ENCODE measurements around the gene CTR9.

The CTR9 gene

DNA sequence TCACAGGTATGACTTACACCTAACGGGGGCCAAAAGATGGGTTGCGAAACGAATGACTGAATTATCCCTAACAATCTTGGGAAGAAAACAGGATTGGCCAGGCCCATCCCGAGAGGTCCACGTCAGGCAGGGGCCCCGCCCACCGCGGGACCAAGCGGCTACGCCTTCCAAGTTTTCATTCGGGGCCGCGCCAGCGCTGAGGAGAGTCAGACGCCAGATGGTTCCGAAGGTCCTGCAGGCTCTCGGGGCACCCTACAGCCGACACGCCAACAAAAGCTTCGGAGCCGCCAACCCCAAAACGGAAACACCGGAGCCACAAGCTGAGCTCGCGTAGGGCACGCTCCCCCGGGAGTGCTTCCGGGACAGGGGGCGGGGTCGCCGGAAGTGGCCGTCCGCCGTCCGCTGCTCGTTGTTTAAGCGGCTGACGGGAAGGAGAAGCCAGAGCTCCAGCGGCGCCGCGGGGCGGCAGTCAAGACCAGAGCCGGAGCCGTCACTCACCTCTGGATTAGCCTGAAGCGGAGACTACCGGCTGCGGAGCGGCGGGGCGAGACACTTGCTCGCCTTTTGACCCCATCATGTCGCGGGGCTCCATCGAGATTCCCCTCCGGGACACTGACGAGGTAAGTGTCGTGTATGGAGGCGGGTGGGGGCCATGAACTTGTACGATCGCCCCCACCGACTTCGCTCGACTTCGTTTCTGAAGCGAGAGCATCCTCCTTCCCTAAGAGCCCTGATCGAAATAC, at the start of gene CTR9:
CTR9 (plus strand) TSS at position 409 of the 743 bp plus-strand sequence; CDS start at position 576, 167 bp downstream.
- Mint-ChIP-seq H3K4me3 (peak within 1 kb of the TSS; percentile 93), H3K36me3 (peaks cover 5% of the 10 kb centered on the region), H3K27ac (peak within 1 kb of the TSS; percentile 94), H3K9me3 (no peaks in the 10 kb centered on the region), H3K27me3 (no peaks in the 10 kb centered on the region), H3K4me1 (peaks cover 10% of the 10 kb centered on the region)
- DNase-seq (ENCODE audit: low spot score in 2 of 2) = peak; percentile 79 to 86
- peak; percentile 92 for ATAC-seq (ENCODE audit: low read depth)

DNA sequence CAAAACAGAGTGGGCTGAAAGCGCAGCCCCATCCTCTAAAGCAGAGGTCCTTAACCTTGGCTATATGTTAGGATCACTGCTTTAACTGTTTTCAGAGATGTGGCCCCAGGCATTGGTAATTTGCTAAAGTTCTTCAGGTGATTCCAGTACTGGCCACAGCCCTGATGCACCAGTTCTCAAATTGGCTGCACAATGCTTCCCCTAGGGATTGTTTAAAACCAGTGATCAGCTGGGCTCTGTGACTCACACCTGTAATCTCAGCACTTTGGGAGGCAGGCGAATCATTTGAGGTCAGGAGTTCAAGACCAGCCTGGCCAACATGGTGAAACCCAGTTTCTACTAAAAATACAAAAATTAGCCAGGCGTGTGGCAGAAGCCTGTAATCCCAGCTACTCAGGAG, 49.1 kb upstream of the CTR9 start:
- DNase-seq (ENCODE audit: low spot score in 2 of 2) (no peak), ATAC-seq (ENCODE audit: low read depth) (no peak)
- Mint-ChIP-seq H3K36me3 (peaks cover 5% of the 10 kb centered on the region), H3K4me3 (no peak overlapping the region), H3K4me1 (no peaks in the 10 kb centered on the region), H3K27ac (no peak overlapping the region), H3K9me3 (no peaks in the 10 kb centered on the region), H3K27me3 (peaks cover 1% of the 10 kb centered on the region)

DNA sequence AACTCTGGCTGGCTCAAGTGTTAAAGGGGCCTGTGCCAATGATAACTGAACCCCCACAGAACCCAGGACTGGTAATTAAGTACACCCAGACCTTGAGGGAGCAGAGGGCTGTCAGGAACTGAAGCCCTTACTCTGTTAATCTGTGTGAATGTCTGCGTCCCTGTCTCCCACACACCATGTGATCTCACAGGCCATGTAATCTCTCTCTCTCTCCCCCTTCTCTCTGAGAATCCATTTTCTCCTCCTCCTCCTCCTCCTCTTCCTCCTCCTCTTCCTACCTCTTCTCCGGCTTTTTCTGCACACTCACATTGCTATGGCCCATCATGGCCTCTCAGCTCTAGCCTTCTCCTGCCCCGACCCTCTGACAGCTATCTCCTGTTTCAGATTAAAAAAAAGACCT, 42.9 kb upstream of the CTR9 start:
- no peak for DNase-seq (ENCODE audit: low spot score in 2 of 2)
- Mint-ChIP-seq H3K9me3 (no peaks in the 10 kb centered on the region), H3K4me3 (no peak overlapping the region), H3K4me1 (no peaks in the 10 kb centered on the region), H3K36me3 (no peaks in the 10 kb centered on the region), H3K27me3 (peaks cover under 1% of the 10 kb centered on the region), H3K27ac (no peak overlapping the region)
- ATAC-seq (ENCODE audit: low read depth) = no peak

DNA sequence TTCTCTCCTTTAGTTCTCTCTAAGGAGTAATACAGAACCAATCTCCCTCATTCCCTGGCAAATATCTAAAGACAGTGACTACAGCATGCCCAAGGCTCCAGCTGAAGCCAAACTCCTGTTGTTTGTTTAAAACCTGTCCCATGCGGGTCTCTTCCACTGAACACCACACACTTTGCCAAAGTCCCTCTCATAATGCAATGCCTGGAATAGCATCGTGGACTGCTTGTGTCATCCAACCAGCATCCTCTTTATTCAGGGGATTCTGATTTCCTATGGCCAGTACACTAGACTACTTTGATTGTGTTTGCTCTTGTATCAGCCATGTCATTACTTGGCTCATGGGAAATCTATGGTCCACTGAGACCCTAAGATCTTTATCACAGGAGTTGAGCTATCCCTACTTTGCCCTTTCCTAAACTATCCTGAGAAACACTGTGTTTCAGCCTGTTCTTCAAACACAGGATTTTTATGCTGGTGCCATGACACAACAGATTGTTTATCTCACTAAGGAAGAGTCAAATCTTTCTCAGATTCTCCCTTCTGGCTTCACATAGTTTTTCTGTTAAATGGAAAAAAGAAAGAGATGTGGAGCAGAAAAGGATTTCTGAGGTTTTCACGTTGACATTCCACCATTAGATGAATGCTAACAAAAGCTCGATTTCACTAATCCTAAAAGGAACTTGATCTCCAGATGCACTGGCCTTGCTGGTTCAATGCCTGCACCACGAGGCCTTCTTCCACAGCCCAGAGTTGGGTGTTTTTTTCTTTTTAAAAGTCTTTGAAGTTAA, 41.6 kb upstream of the CTR9 start:
- no peak overlapping the region for H3K27ac Mint-ChIP-seq
- ATAC-seq (ENCODE audit: low read depth) (no peak), DNase-seq (ENCODE audit: low spot score in 2 of 2) (no peak)
- H3K9me3 Mint-ChIP-seq = no peaks in the 10 kb centered on the region
- H3K36me3 Mint-ChIP-seq = no peaks in the 10 kb centered on the region
- H3K27me3 Mint-ChIP-seq = no peaks in the 10 kb centered on the region
- no peak overlapping the region for H3K4me3 Mint-ChIP-seq
- H3K4me1 Mint-ChIP-seq = no peaks in the 10 kb centered on the region

DNA sequence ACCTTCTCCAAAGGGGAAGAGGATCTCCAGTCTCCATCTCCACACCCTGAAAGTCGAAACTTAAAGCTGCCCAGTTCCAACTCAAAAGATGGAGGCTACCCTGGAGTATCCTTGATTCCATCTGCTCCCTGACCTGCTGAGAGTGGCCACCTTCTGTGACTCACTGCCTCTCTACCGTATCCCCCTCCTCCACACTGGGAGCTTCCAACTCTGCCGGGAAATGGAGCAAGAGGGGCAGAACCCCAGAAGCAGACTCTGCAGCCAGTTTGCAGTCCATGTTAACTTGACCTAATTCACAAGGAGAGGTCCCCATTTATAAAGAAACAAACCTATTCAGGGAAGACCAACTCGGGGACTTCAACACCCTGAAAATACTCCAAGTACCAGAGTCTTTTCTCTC, 35.5 kb upstream of the CTR9 start:
- no peak overlapping the region for H3K27ac Mint-ChIP-seq
- peaks cover 7% of the 10 kb centered on the region for H3K27me3 Mint-ChIP-seq
- no peak for ATAC-seq (ENCODE audit: low read depth)
- DNase-seq (ENCODE audit: low spot score in 2 of 2) = no peak
- no peak overlapping the region for H3K4me3 Mint-ChIP-seq
- H3K4me1 Mint-ChIP-seq = no peaks in the 10 kb centered on the region
- H3K9me3 Mint-ChIP-seq = no peaks in the 10 kb centered on the region
- H3K36me3 Mint-ChIP-seq = peaks cover 3% of the 10 kb centered on the region

GRCh38 chr11:10716122-10716521, 34.9 kb upstream of the CTR9 start:
- H3K4me3 Mint-ChIP-seq = no peak overlapping the region
- H3K4me1 Mint-ChIP-seq = no peaks in the 10 kb centered on the region
- no peaks in the 10 kb centered on the region for H3K9me3 Mint-ChIP-seq
- peaks cover 7% of the 10 kb centered on the region for H3K27me3 Mint-ChIP-seq
- DNase-seq (ENCODE audit: low spot score in 2 of 2) = no peak
- peaks cover 3% of the 10 kb centered on the region for H3K36me3 Mint-ChIP-seq
- H3K27ac Mint-ChIP-seq = no peak overlapping the region
- ATAC-seq (ENCODE audit: low read depth) = no peak

GRCh38 chr11:10716543-10717259, 34.3 kb upstream of the CTR9 start:
- H3K27ac Mint-ChIP-seq = no peak overlapping the region
- H3K9me3 Mint-ChIP-seq = no peaks in the 10 kb centered on the region
- H3K27me3 Mint-ChIP-seq = peaks cover 7% of the 10 kb centered on the region
- H3K4me1 Mint-ChIP-seq = no peaks in the 10 kb centered on the region
- ATAC-seq (ENCODE audit: low read depth) (no peak), DNase-seq (ENCODE audit: low spot score in 2 of 2) (no peak)
- peaks cover 3% of the 10 kb centered on the region for H3K36me3 Mint-ChIP-seq
- H3K4me3 Mint-ChIP-seq = no peak overlapping the region

DNA sequence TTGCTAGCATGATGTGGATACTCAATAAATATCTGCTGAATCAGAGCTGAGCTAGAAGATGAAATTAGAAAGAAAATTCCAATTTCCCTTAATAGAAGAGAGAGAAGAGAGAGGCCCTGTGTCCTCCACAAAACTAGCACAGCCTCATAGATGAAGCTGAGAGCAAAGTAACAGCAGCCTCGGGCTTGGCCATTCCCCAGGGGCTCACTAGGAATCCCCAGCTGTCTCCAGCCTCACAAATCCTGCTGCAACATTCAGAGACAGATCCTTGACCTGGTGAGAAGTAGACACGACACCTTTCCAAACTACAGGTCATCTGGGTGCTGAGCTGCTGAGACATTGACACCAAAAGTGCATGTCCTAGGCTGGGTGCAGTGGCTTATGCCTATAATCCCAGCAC, 31.4 kb upstream of the CTR9 start:
- ATAC-seq (ENCODE audit: low read depth) (no peak), DNase-seq (ENCODE audit: low spot score in 2 of 2) (no peak)
- Mint-ChIP-seq H3K36me3 (peaks cover 3% of the 10 kb centered on the region), H3K4me1 (no peaks in the 10 kb centered on the region), H3K4me3 (no peak overlapping the region), H3K9me3 (no peaks in the 10 kb centered on the region), H3K27me3 (peaks cover 7% of the 10 kb centered on the region), H3K27ac (no peak overlapping the region)

- no peak for DNase-seq (ENCODE audit: low spot score in 2 of 2)
- peaks cover 3% of the 10 kb centered on the region for H3K36me3 Mint-ChIP-seq
- no peak overlapping the region for H3K27ac Mint-ChIP-seq
- H3K9me3 Mint-ChIP-seq = no peaks in the 10 kb centered on the region
- H3K4me1 Mint-ChIP-seq = peaks cover 7% of the 10 kb centered on the region
- ATAC-seq (ENCODE audit: low read depth) = no peak
- peaks cover 7% of the 10 kb centered on the region for H3K27me3 Mint-ChIP-seq
- H3K4me3 Mint-ChIP-seq = no peak overlapping the region
Observed at GRCh38 chr11:10720881-10721376, 30.1 kb upstream of the CTR9 start.

DNA sequence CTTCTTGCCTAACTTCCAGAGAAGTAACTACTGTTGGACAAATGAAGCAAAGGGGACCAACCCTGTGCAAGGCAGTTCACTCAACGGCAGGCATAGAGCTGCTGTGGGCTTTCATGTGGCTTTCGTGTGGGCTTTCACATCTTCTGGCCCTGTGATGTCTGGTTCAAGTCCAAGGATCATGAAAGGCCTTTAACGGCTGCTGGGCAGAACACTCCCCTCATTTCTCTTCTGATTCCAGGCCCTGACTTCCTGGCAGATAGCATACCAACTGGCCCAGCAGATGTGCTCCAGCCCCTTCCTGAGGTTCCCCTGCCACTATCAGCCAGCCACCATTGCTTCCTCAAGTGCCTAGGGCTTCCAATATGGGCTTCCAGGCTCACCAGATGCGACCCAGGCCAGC, 28.7 kb upstream of the CTR9 start:
- Mint-ChIP-seq H3K27ac (no peak overlapping the region), H3K4me1 (peaks cover 8% of the 10 kb centered on the region), H3K27me3 (peaks cover 5% of the 10 kb centered on the region), H3K9me3 (no peaks in the 10 kb centered on the region), H3K36me3 (peaks cover 3% of the 10 kb centered on the region), H3K4me3 (no peak overlapping the region)
- ATAC-seq (ENCODE audit: low read depth) = no peak
- DNase-seq (ENCODE audit: low spot score in 2 of 2) = no peak

GRCh38 chr11:10725114-10725906, 25.7 kb upstream of the CTR9 start:
- Mint-ChIP-seq H3K9me3 (no peaks in the 10 kb centered on the region), H3K4me3 (no peak overlapping the region), H3K27me3 (no peaks in the 10 kb centered on the region), H3K27ac (no peak overlapping the region), H3K36me3 (no peaks in the 10 kb centered on the region), H3K4me1 (peaks cover 8% of the 10 kb centered on the region)
- no peak for ATAC-seq (ENCODE audit: low read depth)
- no peak for DNase-seq (ENCODE audit: low spot score in 2 of 2)

GRCh38 chr11:10725907-10726253, 25.2 kb upstream of the CTR9 start:
- Mint-ChIP-seq H3K9me3 (no peaks in the 10 kb centered on the region), H3K36me3 (no peaks in the 10 kb centered on the region), H3K27me3 (no peaks in the 10 kb centered on the region), H3K27ac (no peak overlapping the region), H3K4me3 (no peak overlapping the region), H3K4me1 (peaks cover 8% of the 10 kb centered on the region)
- ATAC-seq (ENCODE audit: low read depth) = no peak
- DNase-seq (ENCODE audit: low spot score in 2 of 2) = no peak

DNA sequence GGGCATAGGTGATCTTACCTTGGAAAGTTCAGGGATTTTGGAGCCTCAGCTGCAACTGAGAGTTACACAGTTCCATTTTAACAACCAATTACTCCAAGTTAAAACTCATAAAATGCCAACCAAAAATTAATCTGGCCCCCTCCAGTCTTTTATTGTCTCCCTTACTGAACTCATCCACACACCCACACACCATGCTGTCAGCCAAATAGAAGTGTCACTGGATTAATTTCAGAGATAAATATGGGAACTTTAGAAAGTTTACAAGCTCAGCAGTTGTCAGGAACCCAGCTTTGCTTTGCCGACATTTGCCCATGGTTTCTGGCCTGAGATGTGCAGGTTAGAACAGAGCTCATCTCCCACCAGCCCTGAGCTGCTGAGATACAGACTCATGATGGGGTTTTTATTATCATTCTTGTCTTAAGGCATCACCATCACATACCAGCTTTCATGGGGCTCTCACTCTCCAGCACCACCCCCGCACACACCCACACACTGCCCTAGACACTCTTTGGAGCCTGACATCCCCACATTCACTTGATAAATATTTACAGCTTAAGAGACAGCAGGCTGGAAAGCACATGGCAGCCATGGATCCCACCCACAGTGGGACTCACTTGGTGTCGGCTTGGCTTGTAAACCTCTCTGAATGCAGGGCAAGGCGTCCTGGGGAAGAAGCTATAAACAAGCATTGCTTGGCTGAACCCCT, 23.7 kb upstream of the CTR9 start:
- Mint-ChIP-seq H3K9me3 (no peaks in the 10 kb centered on the region), H3K27me3 (no peaks in the 10 kb centered on the region), H3K36me3 (no peaks in the 10 kb centered on the region), H3K4me3 (no peak overlapping the region), H3K27ac (no peak overlapping the region), H3K4me1 (peaks cover 8% of the 10 kb centered on the region)
- DNase-seq (ENCODE audit: low spot score in 2 of 2) (no peak), ATAC-seq (ENCODE audit: low read depth) (no peak)

Measured in memory B cell (primary cell).